ENCODE measurements around the gene PHLPP2. TPM values are rescaled to one million over a fixed set of nuclear protein-coding genes. Genes with fewer than 3 reads are reported as not detected.

PHLPP2 gene
- total and polyA plus RNA-seq, 10 of the 15 experiments (the other 5 are each of a cell fraction or from before 2014, with no cell fraction given), result 1.0 to 13.2 (median 7.0) TPM

GRCh38 chr16:71734511-71734910 is 10.0 kb upstream of the PHLPP2 start (continued):
- TF ChIP-seq, protein P1, sequence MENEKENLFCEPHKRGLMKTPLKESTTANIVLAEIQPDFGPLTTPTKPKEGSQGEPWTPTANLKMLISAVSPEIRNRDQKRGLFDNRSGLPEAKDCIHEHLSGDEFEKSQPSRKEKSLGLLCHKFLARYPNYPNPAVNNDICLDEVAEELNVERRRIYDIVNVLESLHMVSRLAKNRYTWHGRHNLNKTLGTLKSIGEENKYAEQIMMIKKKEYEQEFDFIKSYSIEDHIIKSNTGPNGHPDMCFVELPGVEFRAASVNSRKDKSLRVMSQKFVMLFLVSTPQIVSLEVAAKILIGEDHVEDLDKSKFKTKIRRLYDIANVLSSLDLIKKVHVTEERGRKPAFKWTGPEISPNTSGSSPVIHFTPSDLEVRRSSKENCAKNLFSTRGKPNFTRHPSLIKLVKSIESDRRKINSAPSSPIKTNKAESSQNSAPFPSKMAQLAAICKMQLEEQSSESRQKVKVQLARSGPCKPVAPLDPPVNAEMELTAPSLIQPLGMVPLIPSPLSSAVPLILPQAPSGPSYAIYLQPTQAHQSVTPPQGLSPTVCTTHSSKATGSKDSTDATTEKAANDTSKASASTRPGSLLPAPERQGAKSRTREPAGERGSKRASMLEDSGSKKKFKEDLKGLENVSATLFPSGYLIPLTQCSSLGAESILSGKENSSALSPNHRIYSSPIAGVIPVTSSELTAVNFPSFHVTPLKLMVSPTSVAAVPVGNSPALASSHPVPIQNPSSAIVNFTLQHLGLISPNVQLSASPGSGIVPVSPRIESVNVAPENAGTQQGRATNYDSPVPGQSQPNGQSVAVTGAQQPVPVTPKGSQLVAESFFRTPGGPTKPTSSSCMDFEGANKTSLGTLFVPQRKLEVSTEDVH (IDR thresholded peaks at IDR 0.05; ENCODE audit: low read depth, partially characterized antibody), result no peak

- H3K27me3 ChIP-seq (replicated peaks in 1 of 2; ENCODE audit: control insufficient read depth in 2 of 2, insufficient read depth in 2 of 2, low read length in 1 of 2), result no peaks in the 10 kb centered on the region
- in situ Hi-C loops (cut with MboI) (no loop called here), intact Hi-C loops (cut with micrococcal nuclease; ENCODE audit: unreplicated experiment) (no loop called here)
- H3K27ac ChIP-seq (ENCODE audit: control insufficient read depth, insufficient read depth), result no peak overlapping the region
- BruUV-seq (replicated peaks), result no TSS peak
- H3K4me3 ChIP-seq, result no peak overlapping the region
- H3K9ac ChIP-seq (ENCODE audit: control insufficient read depth, insufficient read depth, low read length), result no peak overlapping the region
- no peaks in the 10 kb centered on the region for H3K9me3 ChIP-seq (replicated peaks; ENCODE audit: control insufficient read depth, insufficient read depth, low read length)
- ChIA-PET POLR2A (no interaction called here), CTCF (interaction anchor here (0.8 to 2.2 kb wide), 3 partner anchors 11 to 229 kb away, joined by 3 to 6 read pairs (median 3); no protein-coding TSS in a partner anchor), SMC1A (ENCODE audit: uncharacterized antibody, unreplicated experiment) (interaction anchor here (0.6 to 0.9 kb wide), 2 partner anchors 10 to 22 kb away, joined by 3 read pairs; no protein-coding TSS in a partner anchor), RAD21 (ENCODE audit: unreplicated experiment) (no interaction called here)
- ATAC-seq (no peak), DNase-seq (ENCODE audit: low read depth, low spot score) (no peak), FAIRE-seq (no peak)
- TF ChIP-seq BMI1 (IDR thresholded peaks at IDR 0.05; ENCODE audit: borderline replicate concordance) (no peak), TCF7 (IDR thresholded peaks at IDR 0.05; ENCODE audit: borderline replicate concordance) (no peak), NFYA (IDR thresholded peaks at IDR 0.05; ENCODE audit: borderline replicate concordance, low read depth, low read length) (no peak), CEBPZ (IDR thresholded peaks at IDR 0.05; ENCODE audit: low read depth, low read length) (no peak), ZNF24 (IDR thresholded peaks at IDR 0.05) (no peak), EZH2 (IDR thresholded peaks at IDR 0.05; ENCODE audit: borderline replicate concordance, control insufficient read depth, low read depth, low read length) (no peak)
- WGBS (ENCODE audit: insufficient coverage, insufficient replicate concordance, low lambda C conversion rate, missing lambda C conversion rate), result 93% methylated on average over 3 of the region's 3 CpGs
- H3K36me3 ChIP-seq (ENCODE audit: control insufficient read depth in 2 of 2, insufficient read depth in 2 of 2, low read length in 1 of 2), result peaks cover 10 to 19% of the 10 kb centered on the region in 2 experiments
- H3K4me1 ChIP-seq (ENCODE audit: control insufficient read depth, insufficient read depth, low read length), result peaks cover 4% of the 10 kb centered on the region; the same call in 1 of the 2 replicates
- no peaks in the 10 kb centered on the region for H3K79me2 ChIP-seq (ENCODE audit: control insufficient read depth, insufficient read depth, low read length)
- H2AFZ ChIP-seq (ENCODE audit: control insufficient read depth, low read depth, low read length), result no peak overlapping the region
- H4K20me1 ChIP-seq (ENCODE audit: control insufficient read depth, insufficient read depth), result no peaks in the 10 kb centered on the region
- no peak overlapping the region for H3K4me2 ChIP-seq (ENCODE audit: control insufficient read depth, insufficient read depth)
Measured at GRCh38 chr16:71732587-71732986, 8.1 kb upstream of the PHLPP2 start.

All from GM12878 (cell line).